SJSA1 (cell line): ENCODE measurements around the gene DHX34. TPM values are rescaled to one million over a fixed set of nuclear protein-coding genes. Genes with fewer than 3 reads are reported as not detected.

Source experiments
- DNase-seq, 2 experiments: peaks; one replicate each; pipeline ENCODE4 v3.0.0-alpha.2; 2015 to 2020; ENCODE audit warnings: low spot score in 2 of 2, low read depth in 1 of 2
- H3K27ac ChIP-seq: fragments of 250-450 bp; sonication (Bioruptor Pico); 2 replicates; pipeline ENCODE4 v1.5.1; 2020; ENCODE audit warnings: mild to moderate bottlenecking, moderate library complexity
- H3K27me3 ChIP-seq: fragments of 250-450 bp; sonication (Bioruptor Pico); replicated peaks from 2 replicates; pipeline ENCODE4 v1.5.1; 2020; ENCODE audit warnings: mild to moderate bottlenecking, moderate library complexity
- H3K36me3 ChIP-seq: fragments of 250-450 bp; sonication (Bioruptor Pico); 2 replicates; pipeline ENCODE4 v1.5.1; 2020; ENCODE audit warnings: mild to moderate bottlenecking
- H3K4me1 ChIP-seq: fragments of 250-450 bp; sonication (Bioruptor Pico); replicated peaks from 2 replicates; pipeline ENCODE4 v1.6.1; 2021; ENCODE audit warnings: mild to moderate bottlenecking
- H3K4me3 ChIP-seq: fragments of 250-450 bp; sonication (Bioruptor Pico); 2 replicates; pipeline ENCODE4 v1.5.1; 2020; ENCODE audit warnings: mild to moderate bottlenecking
- H3K9me3 ChIP-seq: fragments of 250-450 bp; sonication (Bioruptor Pico); replicated peaks from 2 replicates; pipeline ENCODE4 v1.5.1; 2020; ENCODE audit warnings: mild to moderate bottlenecking
- total RNA-seq: library from RNA; depleted of rRNA; stranded (reverse); fragments of >200 nt; shearing (Covaris generic); gene quantifications from 2 replicates; pipeline ENCODE4 v1.2.3, GENCODE V29; 2014

The DHX34 gene
- total RNA-seq, 1 experiment from 2014 or later, result 16.4 TPM

DNA sequence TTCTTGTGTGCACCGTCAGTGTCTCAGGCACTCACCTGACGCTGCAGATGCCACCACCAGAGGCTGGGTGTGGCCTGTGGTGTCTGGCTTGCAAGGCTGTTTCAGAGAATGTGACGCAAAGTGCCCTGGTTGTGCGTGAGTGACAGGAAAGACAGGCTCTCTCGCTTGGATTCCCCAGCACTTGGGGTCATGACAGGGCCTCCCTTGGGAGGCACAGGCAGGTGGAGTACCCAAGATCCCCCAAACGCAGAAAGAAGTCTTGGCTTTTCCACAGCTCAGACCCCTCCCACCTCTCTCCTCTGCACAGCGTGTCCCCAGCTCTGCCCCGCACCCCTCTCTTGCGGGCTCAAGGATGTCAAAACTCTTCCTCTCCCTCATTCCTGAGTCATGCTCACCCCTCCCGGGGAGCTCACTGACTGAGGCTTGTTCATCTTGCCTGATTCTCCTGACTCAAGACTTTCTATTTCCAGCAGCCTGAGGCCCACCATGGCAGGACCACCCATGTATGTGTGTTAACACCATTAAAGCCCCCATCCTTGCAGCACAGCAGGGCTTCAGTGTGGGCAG lies 21.0 kb downstream of the DHX34 start:
- Histone ChIP-seq H3K4me1 (peaks cover 31% of the 10 kb centered on the region), H3K27ac (peak overlapping the region; percentile 49), H3K36me3 (peaks cover 60% of the 10 kb centered on the region), H3K9me3 (no peaks in the 10 kb centered on the region), H3K27me3 (no peaks in the 10 kb centered on the region), H3K4me3 (no peak overlapping the region)
- peak; percentile 97 to 99 for DNase-seq

DNA sequence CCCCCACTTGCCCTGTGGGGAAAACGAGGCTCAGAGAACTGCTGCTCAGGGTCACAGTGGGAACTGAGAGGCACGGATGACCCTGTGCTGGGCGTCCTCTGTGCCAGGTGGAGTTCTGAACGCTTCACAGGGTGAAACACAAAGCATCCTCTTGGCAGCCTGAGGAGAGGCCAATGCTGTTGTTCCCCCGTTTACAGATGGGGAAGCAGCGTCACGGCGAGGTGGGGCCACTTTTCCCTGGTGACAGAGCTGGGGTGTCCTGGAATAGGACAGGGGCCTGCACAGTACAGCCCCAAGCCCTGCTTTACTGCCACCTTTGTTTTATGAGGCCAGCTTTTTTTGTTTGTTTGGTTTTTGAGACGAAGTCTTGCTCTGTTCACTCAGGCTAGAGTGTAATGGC lies 22.1 kb downstream of the DHX34 start:
- Histone ChIP-seq H3K4me3 (no peak overlapping the region), H3K36me3 (peaks cover 66% of the 10 kb centered on the region), H3K27me3 (no peaks in the 10 kb centered on the region), H3K9me3 (no peaks in the 10 kb centered on the region), H3K4me1 (peaks cover 31% of the 10 kb centered on the region), H3K27ac (no peak overlapping the region)
- no peak for DNase-seq

DNA sequence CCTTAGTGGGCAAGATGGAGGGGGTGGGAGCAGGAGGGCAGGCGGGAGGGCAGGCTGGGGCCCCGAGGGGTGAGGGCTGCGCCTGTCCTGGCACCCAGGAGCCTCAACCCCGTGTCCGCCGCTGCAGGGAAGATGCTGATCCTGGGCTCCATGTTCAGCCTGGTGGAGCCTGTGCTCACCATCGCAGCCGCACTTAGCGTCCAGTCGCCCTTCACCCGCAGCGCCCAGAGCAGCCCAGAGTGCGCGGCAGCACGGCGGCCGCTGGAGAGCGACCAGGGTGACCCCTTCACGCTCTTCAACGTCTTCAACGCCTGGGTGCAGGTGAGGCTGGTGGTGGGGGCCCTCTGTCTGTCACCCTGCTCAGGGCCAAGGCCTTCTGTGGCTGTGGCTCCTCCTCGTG lies 23.5 kb downstream of the DHX34 start:
- Histone ChIP-seq H3K9me3 (no peaks in the 10 kb centered on the region), H3K27ac (no peak overlapping the region), H3K27me3 (no peaks in the 10 kb centered on the region), H3K4me1 (peaks cover 31% of the 10 kb centered on the region), H3K36me3 (peaks cover 76% of the 10 kb centered on the region), H3K4me3 (no peak overlapping the region)
- no peak for DNase-seq

DNA sequence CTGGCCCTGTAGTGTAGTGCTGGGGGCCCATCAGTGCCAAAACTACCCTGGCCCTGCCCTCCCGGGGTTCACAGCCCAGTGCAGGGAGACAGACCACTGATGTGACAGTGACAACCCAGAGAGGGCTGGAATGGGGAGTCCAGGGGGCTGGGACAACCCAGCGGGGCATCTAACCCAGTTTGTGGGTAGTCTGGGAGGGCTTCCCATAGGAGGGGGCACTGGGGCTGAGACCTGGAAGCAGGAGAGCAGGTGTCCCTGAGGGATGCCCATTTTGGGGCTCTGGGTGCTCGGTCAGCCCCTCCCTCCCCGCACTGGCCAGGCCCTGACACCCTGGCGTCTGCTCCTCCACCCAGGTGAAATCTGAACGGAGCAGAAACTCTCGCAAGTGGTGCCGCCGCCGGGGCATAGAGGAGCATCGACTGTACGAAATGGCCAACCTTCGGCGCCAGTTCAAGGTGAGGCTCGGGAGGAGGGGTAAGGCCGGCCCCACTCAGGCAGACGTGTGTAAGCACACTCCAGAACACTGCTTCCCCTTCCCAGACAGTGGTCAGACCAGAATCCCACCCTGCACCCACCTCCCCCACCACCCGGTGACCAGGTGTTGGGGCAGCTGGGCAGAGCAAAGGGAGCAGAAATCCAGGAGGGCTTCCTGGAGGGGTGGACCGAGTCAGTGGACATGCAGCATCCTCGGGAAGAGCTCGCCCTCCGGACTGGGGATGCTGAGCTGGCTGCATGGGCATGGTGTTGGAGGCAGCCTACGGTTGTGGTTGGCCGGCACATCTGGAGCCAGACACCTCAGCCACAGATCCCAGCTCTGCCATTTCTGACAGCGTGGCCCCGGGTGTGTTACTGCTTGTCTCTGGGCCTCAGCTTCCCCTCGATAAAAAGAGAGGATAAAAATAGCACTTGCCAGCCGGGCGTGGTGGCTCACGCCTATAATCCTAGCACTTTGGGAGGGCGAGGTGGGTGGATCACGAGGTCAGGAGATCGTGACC lies 24.4 kb downstream of the DHX34 start:
- Histone ChIP-seq H3K36me3 (peaks cover 81% of the 10 kb centered on the region), H3K9me3 (no peaks in the 10 kb centered on the region), H3K4me1 (peaks cover 28% of the 10 kb centered on the region), H3K27ac (no peak overlapping the region), H3K4me3 (no peak overlapping the region), H3K27me3 (no peaks in the 10 kb centered on the region)
- peak in 1 of 2 experiments; percentile 43 for DNase-seq

DNA sequence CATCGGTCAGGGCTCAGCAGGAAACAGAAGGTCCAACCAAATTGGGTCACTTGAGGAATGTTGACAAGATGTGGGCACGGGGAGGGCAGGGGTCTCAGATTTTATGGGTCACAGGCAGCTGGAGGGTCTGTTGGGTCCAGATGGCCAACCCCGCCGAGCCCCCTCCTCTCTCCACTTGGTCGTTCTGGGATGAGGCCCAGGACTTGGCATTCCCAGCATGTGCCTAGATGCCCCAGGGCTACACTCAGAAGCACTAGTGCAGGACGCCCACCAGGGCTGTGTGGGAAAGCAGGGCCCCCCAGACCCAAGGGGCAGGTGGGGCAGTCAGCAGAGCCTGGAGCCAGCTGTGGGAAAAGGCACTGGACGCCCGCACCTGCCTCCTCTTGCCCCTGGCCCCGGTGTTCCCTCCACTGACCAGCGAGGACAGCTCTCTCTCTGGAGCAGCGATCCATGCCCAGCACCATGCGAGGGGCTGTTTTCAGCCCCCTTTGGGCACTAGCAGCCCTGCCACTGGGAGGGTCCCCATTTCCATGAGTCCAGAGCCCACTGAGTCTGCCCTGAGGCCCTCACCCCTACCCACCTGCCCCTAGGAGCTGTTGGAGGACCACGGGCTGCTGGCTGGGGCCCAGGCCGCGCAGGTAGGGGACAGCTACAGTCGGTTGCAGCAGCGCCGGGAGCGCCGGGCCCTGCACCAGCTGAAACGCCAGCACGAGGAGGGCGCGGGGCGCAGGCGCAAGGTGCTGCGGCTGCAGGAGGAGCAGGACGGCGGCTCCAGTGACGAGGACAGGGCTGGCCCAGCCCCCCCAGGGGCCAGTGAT lies 26.0 kb downstream of the DHX34 start:
- no peak overlapping the region for H3K27ac ChIP-seq
- no peak overlapping the region for H3K4me3 ChIP-seq
- no peaks in the 10 kb centered on the region for H3K9me3 ChIP-seq
- H3K4me1 ChIP-seq, result peaks cover 13% of the 10 kb centered on the region
- DNase-seq, result peak in 1 of 2 experiments; percentile 44
- H3K36me3 ChIP-seq, result peaks cover 83% of the 10 kb centered on the region
- H3K27me3 ChIP-seq, result no peaks in the 10 kb centered on the region

DNA sequence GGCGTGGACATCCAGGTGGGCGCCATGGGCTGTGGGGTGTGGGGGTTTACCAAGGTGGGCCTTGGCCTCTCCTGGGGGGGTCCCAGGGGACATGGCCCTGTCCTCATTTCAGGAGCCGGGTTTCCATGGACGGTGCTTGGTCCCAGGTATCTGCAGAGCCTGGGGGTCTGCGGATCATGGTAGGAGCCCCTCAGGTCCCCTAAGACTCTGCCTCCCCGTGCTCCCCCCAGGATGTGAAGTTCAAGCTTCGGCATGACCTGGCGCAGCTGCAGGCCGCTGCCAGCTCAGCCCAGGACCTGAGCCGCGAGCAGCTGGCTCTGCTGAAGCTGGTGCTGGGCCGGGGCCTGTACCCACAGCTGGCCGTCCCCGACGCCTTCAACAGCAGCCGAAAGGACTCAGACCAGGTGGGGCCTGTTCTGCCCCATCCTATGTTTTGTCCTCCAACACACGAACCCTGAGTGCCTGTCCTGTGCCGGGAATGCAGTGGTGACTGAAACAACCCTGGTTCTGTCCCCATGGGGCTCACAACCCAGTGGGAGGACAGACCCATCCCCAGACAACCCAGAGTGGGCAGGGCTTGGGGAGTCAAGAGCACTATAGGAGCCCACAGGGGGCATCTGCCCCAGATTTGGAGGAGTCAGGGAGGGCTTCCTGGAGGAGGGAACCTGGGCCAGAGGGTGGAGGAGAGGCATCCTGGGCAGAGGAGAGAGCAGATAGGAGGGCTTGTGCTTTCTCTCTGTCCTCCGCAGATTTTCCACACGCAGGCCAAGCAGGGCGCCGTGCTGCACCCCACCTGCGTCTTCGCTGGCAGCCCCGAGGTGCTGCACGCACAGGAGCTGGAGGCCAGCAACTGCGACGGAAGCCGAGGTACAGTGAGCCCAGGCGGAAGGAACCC lies 26.8 kb downstream of the DHX34 start:
- Histone ChIP-seq H3K4me3 (no peak overlapping the region), H3K27ac (no peak overlapping the region), H3K4me1 (peaks cover 6% of the 10 kb centered on the region), H3K36me3 (peaks cover 89% of the 10 kb centered on the region), H3K9me3 (no peaks in the 10 kb centered on the region), H3K27me3 (no peaks in the 10 kb centered on the region)
- DNase-seq, result no peak

DNA sequence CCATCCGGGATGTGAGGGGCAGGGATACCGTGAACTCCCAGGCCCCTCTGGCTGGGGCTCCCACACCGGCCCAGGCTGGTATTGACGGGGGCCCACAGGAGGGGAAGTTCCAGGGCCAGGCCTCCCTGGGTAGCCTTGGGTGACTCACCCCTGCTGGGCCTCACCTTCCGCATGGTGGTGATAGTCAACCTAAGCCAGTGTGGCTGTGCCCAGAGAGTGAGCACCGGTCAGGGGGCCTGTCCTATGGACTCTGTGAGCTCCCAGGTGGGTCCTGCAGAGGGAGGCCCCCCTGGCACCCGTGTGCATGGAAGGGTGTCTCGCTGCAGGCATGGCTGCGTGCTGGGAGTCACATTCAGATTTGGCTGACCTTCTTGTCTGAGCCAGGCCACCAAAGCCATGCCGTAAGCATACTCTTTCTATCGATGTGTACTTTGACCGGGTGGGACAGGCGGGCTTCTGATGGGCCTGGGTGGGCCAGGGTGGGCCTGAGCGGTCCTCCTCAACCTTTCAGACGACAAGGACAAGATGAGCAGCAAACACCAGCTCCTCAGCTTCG lies 27.6 kb downstream of the DHX34 start:
- H3K4me1 ChIP-seq, result no peaks in the 10 kb centered on the region
- H3K27ac ChIP-seq, result no peak overlapping the region
- H3K4me3 ChIP-seq, result no peak overlapping the region
- H3K9me3 ChIP-seq, result no peaks in the 10 kb centered on the region
- peaks cover 89% of the 10 kb centered on the region for H3K36me3 ChIP-seq
- no peaks in the 10 kb centered on the region for H3K27me3 ChIP-seq
- DNase-seq, result no peak

DNA sequence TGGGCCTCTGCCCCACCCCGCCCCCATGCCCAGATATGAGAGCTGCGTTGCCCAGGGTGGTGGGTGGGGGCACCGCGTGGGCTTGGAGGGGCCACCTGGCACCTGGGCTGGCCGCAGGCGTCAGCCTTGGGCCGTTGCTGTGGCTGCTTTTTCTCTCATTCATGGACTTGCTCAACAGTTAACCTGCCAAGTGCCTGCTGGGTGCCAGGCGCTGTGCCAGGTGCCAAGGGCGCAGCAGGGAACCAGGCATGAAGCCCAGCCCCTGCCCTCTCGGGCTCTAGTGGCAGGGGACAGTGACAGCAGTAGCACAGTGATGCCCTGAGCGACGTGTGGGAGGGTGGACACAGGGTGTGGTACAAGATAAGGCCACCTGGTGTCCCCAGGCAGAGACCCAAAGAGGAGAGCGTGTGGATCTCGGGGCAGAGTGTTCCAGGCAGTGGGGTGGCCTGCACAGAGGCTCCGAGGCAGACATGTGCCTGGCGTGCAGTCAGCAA lies 28.1 kb downstream of the DHX34 start:
- no peaks in the 10 kb centered on the region for H3K4me1 ChIP-seq
- H3K9me3 ChIP-seq, result no peaks in the 10 kb centered on the region
- H3K27ac ChIP-seq, result no peak overlapping the region
- no peaks in the 10 kb centered on the region for H3K27me3 ChIP-seq
- H3K4me3 ChIP-seq, result no peak overlapping the region
- no peak for DNase-seq
- peaks cover 89% of the 10 kb centered on the region for H3K36me3 ChIP-seq

DNA sequence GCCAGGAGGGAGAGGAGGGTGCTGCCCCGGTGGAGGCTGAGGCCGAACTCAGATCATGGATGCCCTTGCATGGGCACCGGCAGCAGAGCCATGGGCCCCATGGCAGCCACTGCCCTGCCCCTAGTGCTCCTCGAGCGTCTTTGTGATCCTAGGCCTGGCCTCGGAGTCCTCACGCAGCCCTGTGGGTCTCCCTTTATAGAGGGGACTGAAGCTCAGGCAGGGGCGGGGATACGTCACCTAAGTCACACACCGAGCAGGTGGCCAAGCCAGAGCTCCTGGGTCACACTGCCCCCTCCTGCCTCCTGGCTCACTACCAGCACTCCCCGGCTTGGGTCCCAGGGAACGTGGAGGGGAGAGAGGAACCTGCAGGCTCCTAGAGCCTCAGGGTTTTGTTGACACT lies 28.7 kb downstream of the DHX34 start:
- H3K4me1 ChIP-seq, result no peaks in the 10 kb centered on the region
- H3K36me3 ChIP-seq, result peaks cover 84% of the 10 kb centered on the region
- H3K4me3 ChIP-seq, result no peak overlapping the region
- no peaks in the 10 kb centered on the region for H3K9me3 ChIP-seq
- H3K27me3 ChIP-seq, result no peaks in the 10 kb centered on the region
- DNase-seq, result no peak
- no peak overlapping the region for H3K27ac ChIP-seq

DNA sequence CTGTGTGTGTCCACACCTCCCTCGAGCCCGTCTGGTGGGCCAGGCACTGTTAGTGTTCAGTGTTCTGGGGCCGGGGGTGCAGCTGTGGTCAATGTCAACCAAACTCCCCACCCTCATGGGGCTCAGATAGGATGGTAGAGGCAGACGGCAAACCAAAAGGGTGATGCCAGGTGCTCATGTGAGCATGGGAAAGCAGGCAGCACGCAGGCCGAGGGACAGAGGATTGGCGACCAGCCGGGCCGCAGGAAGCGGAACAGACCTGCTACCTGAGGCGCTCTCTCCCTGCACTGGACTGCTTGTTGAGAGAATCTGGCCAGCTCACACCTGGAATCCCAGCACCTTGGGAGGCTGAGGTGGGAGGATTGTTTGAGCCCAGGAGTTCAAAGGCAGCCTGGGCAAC lies 29.1 kb downstream of the DHX34 start:
- no peak for DNase-seq
- Histone ChIP-seq H3K4me3 (no peak overlapping the region), H3K27ac (no peak overlapping the region), H3K27me3 (no peaks in the 10 kb centered on the region), H3K4me1 (no peaks in the 10 kb centered on the region), H3K9me3 (no peaks in the 10 kb centered on the region), H3K36me3 (peaks cover 79% of the 10 kb centered on the region)

DNA sequence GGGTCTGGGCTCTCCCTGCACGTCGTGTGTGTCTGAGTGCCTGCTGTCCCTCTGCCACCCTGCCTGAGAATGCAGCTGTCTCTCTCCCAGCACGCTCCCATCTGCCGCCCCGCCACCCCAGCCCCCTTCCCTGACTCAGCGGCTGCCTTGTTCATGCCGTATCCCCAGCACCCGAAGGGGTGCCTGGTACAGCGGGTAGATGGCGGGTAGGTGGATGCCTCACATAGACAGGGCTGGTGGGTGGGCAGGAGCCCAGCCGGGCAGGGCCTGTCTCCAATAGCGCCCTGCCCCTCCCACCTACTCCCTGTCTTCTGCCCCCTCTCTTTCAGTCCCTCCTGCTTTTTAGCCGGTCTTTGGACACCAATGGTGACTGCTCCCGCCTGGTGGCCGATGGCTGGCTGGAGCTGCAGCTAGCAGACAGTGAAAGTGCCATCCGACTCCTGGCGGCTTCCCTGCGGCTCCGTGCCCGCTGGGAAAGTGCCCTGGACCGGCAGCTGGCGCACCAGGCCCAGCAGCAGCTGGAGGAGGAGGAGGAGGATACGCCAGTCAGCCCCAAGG lies 30.3 kb downstream of the DHX34 start:
- no peaks in the 10 kb centered on the region for H3K4me1 ChIP-seq
- DNase-seq, result no peak
- H3K4me3 ChIP-seq, result no peak overlapping the region
- H3K9me3 ChIP-seq, result no peaks in the 10 kb centered on the region
- peaks cover 68% of the 10 kb centered on the region for H3K36me3 ChIP-seq
- no peak overlapping the region for H3K27ac ChIP-seq
- H3K27me3 ChIP-seq, result no peaks in the 10 kb centered on the region

DNA sequence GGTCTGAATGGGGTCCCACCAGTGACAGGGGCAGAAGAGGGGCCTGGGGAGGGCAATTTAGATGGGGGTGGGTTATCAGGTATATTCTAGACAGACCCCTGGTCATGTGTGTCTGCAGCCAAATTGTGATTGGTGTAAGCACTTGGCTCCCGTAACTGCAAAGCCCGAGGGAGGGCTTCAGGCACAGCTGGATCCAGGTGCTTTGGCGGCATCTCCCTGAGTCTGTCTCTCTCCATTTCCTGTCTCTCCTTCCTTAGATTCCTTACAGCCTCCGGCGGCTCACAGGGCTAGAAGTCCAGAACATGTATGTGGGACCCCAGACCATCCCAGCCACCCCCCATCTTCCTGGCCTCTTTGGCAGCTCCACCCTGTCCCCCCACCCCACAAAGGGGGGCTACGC lies 31.4 kb downstream of the DHX34 start:
- no peaks in the 10 kb centered on the region for H3K4me1 ChIP-seq
- H3K9me3 ChIP-seq, result no peaks in the 10 kb centered on the region
- H3K27ac ChIP-seq, result no peak overlapping the region
- DNase-seq, result no peak
- H3K36me3 ChIP-seq, result peaks cover 57% of the 10 kb centered on the region
- no peaks in the 10 kb centered on the region for H3K27me3 ChIP-seq
- no peak overlapping the region for H3K4me3 ChIP-seq
